Tibial nerve (tissue), 4 donors: Measurements from ENCODE around the gene DYRK1A. TPM values are rescaled to one million over a fixed set of nuclear protein-coding genes. Genes with fewer than 3 reads are reported as not detected.

Source experiments
- DNase-seq, 2 donors: peaks; one replicate each; pipeline ENCODE4 v3.0.0-alpha.2; 2019; ENCODE audit warnings: low spot score in 2 of 2
- H3K27ac ChIP-seq, 4 donors: fragments of 200-600 bp; sonication (generic) in 3 of 4; one replicate each; pipeline ENCODE4 v1.5.1; 2017 to 2019; ENCODE audit warnings: mild to moderate bottlenecking in 1 of 4
- H3K27me3 ChIP-seq, 2 donors: fragments of 200-600 bp; sonication (generic) in 1 of 2; one replicate each; pipeline versions ENCODE4 v1.5.1 to v1.6.0; 2017 to 2019
- H3K36me3 ChIP-seq, 3 donors: fragments of 200-600 bp; sonication (generic); one replicate each; pipeline ENCODE4 v1.5.1; 2018 to 2019
- H3K4me1 ChIP-seq, 4 donors: fragments of 200-600 bp; sonication (generic) in 3 of 4; one replicate each; pipeline ENCODE4 v1.5.1; 2017 to 2019
- H3K4me3 ChIP-seq, 4 donors: fragments of 200-600 bp; sonication (generic) in 3 of 4; one replicate each; pipeline ENCODE4 v1.5.1; 2017 to 2019; ENCODE audit warnings: mild to moderate bottlenecking in 1 of 4, moderate library complexity in 1 of 4
- H3K9me3 ChIP-seq, 4 donors: fragments of 200-600 bp; sonication (generic) in 3 of 4; one replicate each; pipeline ENCODE4 v1.5.1; 2017 to 2019
- CTCF ChIP-seq, 5 experiments: fragments of 200-600 bp in 3 of 5; fragments of 450-650 bp in 2 of 5; sonication (generic) in 3 of 5; IDR thresholded peaks; one replicate each; pipeline ENCODE4 v1.5.1; 2016 to 2019; ENCODE audit warnings: antibody characterized with exemption in 5 of 5, mild to moderate bottlenecking in 3 of 5, moderate library complexity in 2 of 5
- EP300 ChIP-seq, 2 donors: sonication (generic); formaldehyde crosslinking; IDR thresholded peaks; one replicate each; pipeline ENCODE4 v1.6.1; 2017; ENCODE audit warnings: antibody characterized with exemption in 2 of 2, mild to moderate bottlenecking in 1 of 2
- POLR2A ChIP-seq, 2 donors: fragments of 450-650 bp; IDR thresholded peaks; one replicate each; pipeline ENCODE4 v1.6.1; 2017; ENCODE audit warnings: antibody characterized with exemption in 2 of 2, mild to moderate bottlenecking in 2 of 2, moderate library complexity in 2 of 2
- WGBS, 2 donors: methylation state at CpG; one replicate each; pipeline ENCODE4 v1.1.5; 2018; 5-methylcytosine and 5-hydroxymethylcytosine counted together
- total RNA-seq, 4 donors: library from RNA; depleted of rRNA; stranded (reverse); fragments of >200 nt; gene quantifications; one replicate each; pipeline ENCODE4 v1.1.0, GENCODE V29; 2016

DYRK1A gene
- total RNA-seq, 4 donors from 2014 or later: 65.8 to 81.6 (median 68.2) TPM

DNA sequence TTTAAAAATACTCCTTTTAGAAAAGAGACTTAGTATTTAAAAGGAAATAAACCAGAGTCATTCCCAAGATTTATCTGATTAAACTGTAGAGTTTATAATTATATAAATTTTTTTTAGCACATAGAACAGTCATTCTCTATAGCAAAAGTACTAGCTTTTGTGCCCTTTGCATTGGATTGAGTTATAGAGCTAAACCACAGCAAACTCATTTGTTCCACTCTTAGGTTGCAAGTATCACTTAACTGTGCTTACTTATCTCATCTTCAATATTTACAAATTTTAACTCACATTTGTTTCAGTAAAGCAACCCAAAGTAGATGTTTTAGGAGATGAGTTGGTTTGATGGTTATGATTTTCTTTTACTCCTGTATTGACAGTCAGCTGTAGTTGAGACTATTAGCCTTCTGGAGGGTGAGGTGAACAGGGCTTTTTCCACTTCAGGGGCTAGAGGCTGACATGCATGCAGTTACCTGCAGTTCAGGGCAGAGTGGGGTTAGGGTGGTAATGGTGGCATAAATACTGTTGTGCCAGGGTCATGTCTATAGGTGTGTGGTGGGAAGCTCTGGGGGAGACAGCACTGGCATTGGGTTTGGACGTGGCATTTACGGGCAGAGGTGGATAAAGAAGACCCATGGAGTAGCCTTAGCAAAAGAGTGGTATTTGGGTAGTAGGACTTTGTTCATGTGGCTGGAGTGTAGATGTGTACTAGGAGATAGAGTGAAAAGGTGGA is 42.1 kb downstream of the DYRK1A start:
- H3K9me3 ChIP-seq: no peaks in the 10 kb centered on the region
- H3K36me3 ChIP-seq: no peaks in the 10 kb centered on the region
- no peak overlapping the region for H3K4me3 ChIP-seq
- peaks cover 0 to 80% (median 39%) of the 10 kb centered on the region in 4 donors for H3K4me1 ChIP-seq
- peak overlapping the region in 1 of 4 donors; percentile 65 for H3K27ac ChIP-seq
- H3K27me3 ChIP-seq: no peaks in the 10 kb centered on the region
- DNase-seq: no peak
- TF ChIP-seq CTCF (IDR thresholded peaks at IDR 0.05) (no peak), POLR2A (IDR thresholded peaks at IDR 0.05) (no peak)
- WGBS, 2 donors: 96 to 97% methylated on average over 2 of the region's 2 CpGs

GRCh38 chr21:37410639-37411038 is 44.1 kb downstream of the DYRK1A start:
- no peaks in the 10 kb centered on the region for H3K27me3 ChIP-seq
- DNase-seq: no peak
- TF ChIP-seq POLR2A (IDR thresholded peaks at IDR 0.05): no peak
- TF ChIP-seq CTCF (IDR thresholded peaks at IDR 0.05): no peak
- no peak for TF ChIP-seq EP300 (IDR thresholded peaks at IDR 0.05)
- H3K4me1 ChIP-seq: peaks cover 0 to 82% (median 52%) of the 10 kb centered on the region in 4 donors
- H3K9me3 ChIP-seq: no peaks in the 10 kb centered on the region
- H3K27ac ChIP-seq: no peak overlapping the region
- H3K36me3 ChIP-seq: no peaks in the 10 kb centered on the region
- no peak overlapping the region for H3K4me3 ChIP-seq
- WGBS, 2 donors: 97 to 98% methylated on average over 9 of the region's 9 CpGs

- Histone ChIP-seq H3K4me3 (no peak overlapping the region), H3K9me3 (no peaks in the 10 kb centered on the region), H3K4me1 (peaks cover 0 to 79% (median 49%) of the 10 kb centered on the region in 4 donors), H3K36me3 (no peaks in the 10 kb centered on the region), H3K27me3 (no peaks in the 10 kb centered on the region), H3K27ac (no peak overlapping the region)
- WGBS, 2 donors: 67 to 68% methylated on average over 4 of the region's 4 CpGs
- no peak for DNase-seq
- no peak for TF ChIP-seq EP300 (IDR thresholded peaks at IDR 0.05)
- no peak for TF ChIP-seq POLR2A (IDR thresholded peaks at IDR 0.05)
- TF ChIP-seq CTCF (IDR thresholded peaks at IDR 0.05): no peak
Measured at GRCh38 chr21:37412603-37413360, 46.2 kb downstream of the DYRK1A start.

GRCh38 chr21:37413553-37414291 is 47.1 kb downstream of the DYRK1A start:
- DNase-seq: no peak
- Histone ChIP-seq H3K4me3 (no peak overlapping the region), H3K4me1 (peaks cover 0 to 78% (median 43%) of the 10 kb centered on the region in 4 donors), H3K9me3 (no peaks in the 10 kb centered on the region), H3K27me3 (no peaks in the 10 kb centered on the region), H3K36me3 (no peaks in the 10 kb centered on the region), H3K27ac (no peak overlapping the region)
- TF ChIP-seq POLR2A (IDR thresholded peaks at IDR 0.05): no peak
- no peak for TF ChIP-seq EP300 (IDR thresholded peaks at IDR 0.05)
- no peak for TF ChIP-seq CTCF (IDR thresholded peaks at IDR 0.05)
- WGBS, 2 donors: 80 to 88% methylated on average over 5 of the region's 5 CpGs
